ENCODE measurements around the gene PLEKHG4. TPM values are rescaled to one million over a fixed set of nuclear protein-coding genes. Genes with fewer than 3 reads are reported as not detected.

PLEKHG4 gene
- total and polyA plus RNA-seq, 4 donors: 5.5 to 10.9 (median 6.1) TPM

DNA sequence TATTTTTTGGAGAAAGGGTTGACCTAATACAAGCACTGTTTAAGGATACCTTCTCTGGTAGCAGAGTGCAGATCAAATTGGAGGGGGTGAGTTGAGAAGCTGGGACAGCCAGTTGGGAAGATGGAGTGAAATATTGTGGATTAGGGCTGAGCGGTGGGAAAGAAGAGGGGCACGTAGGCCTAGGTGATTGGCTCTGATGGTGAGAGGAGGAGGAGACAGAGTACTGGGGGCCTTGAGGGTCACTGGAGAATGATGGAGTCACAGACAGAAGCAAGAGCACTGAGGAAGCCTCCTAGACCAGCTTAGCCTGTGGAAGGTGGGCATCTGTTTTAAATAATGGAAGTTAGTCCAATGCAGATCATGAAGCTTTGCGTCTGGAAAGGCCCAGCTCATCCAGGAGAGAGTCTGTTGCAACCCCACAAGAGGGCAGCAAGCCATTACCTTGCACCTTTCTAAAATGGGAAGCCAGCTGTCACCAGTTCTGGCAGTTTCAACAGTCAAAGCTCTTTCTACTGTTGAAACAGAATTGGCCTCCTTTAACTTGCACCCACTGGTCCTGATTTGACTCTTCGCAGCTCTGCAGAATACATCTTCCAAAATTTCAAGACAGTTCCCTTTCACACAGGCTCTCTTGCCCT is 18.8 kb upstream of the PLEKHG4 start:
- Histone ChIP-seq H3K36me3 (ENCODE audit: control insufficient read depth, insufficient read depth, low read length) (peaks cover 22% of the 10 kb centered on the region), H3K27me3 (ENCODE audit: control insufficient read depth, insufficient read depth, low read length) (no peaks in the 10 kb centered on the region), H3K4me1 (ENCODE audit: control insufficient read depth, insufficient read depth, low read length) (no peaks in the 10 kb centered on the region), H3K9me3 (ENCODE audit: control insufficient read depth, insufficient read depth, low read length) (no peaks in the 10 kb centered on the region), H3K27ac (ENCODE audit: low read depth, low read length) (no peak overlapping the region), H3K4me3 (ENCODE audit: low read depth, low read length) (no peak overlapping the region)
- 84% methylated on average over 4 of the region's 4 CpGs for WGBS (ENCODE audit: insufficient coverage)
- peak in 2 of 6 donors; percentile 50 to 67 for DNase-seq (ENCODE audit: low read depth in 4 of 6, low spot score in 6 of 6)

DNA sequence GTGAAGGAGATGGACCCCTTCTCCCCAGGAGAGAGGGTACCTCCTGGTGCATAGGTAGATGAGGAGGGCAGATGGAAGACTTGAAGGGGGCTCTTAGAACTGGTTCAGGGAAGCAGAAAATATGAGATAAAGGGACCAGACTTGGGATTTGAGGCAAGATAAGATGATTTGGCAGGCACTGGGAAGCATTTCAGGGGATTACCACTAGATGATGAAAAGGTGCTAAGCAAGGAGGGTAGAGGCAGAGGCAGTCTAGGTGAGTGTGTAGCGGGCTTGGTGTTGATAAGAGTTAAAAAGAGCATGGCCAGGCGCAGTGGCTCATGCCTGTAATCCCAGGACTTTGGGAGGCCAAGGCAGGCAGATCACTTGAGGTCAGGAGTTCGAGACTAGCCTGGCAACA is 16.1 kb upstream of the PLEKHG4 start:
- 91% methylated on average over 3 of the region's 3 CpGs for WGBS (ENCODE audit: insufficient coverage)
- no peak for DNase-seq (ENCODE audit: low read depth in 4 of 6, low spot score in 6 of 6)
- Histone ChIP-seq H3K27ac (ENCODE audit: low read depth, low read length) (no peak overlapping the region), H3K4me3 (ENCODE audit: low read depth, low read length) (no peak overlapping the region), H3K27me3 (ENCODE audit: control insufficient read depth, insufficient read depth, low read length) (no peaks in the 10 kb centered on the region), H3K36me3 (ENCODE audit: control insufficient read depth, insufficient read depth, low read length) (peaks cover 4% of the 10 kb centered on the region), H3K9me3 (ENCODE audit: control insufficient read depth, insufficient read depth, low read length) (no peaks in the 10 kb centered on the region), H3K4me1 (ENCODE audit: control insufficient read depth, insufficient read depth, low read length) (no peaks in the 10 kb centered on the region)

DNA sequence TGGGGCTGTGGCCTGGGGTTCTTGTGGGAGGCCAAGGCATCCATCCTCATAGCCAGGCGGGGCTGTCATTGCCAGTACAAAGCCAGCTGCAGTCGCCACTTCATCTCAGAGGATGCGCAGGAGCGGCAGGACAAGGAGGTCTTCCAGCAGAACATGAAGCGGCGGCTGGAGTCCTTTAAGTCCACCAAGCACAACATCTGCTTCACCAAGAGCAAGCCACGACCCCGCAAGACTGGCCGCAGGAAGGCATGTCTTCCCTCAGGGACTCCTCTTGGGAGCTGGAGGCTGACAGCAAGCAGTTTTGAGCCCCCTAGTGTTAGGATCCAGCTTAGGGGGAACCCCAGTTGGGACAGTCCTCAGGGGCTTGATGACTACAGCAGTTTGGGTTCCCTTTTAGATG is 15.1 kb upstream of the PLEKHG4 start:
- Histone ChIP-seq H3K4me1 (ENCODE audit: control insufficient read depth, insufficient read depth, low read length) (no peaks in the 10 kb centered on the region), H3K27ac (ENCODE audit: low read depth, low read length) (no peak overlapping the region), H3K9me3 (ENCODE audit: control insufficient read depth, insufficient read depth, low read length) (no peaks in the 10 kb centered on the region), H3K4me3 (ENCODE audit: low read depth, low read length) (no peak overlapping the region), H3K36me3 (ENCODE audit: control insufficient read depth, insufficient read depth, low read length) (peaks cover 4% of the 10 kb centered on the region), H3K27me3 (ENCODE audit: control insufficient read depth, insufficient read depth, low read length) (no peaks in the 10 kb centered on the region)
- no peak for DNase-seq (ENCODE audit: low read depth in 4 of 6, low spot score in 6 of 6)
- WGBS (ENCODE audit: insufficient coverage): 83% methylated on average over 9 of the region's 9 CpGs

DNA sequence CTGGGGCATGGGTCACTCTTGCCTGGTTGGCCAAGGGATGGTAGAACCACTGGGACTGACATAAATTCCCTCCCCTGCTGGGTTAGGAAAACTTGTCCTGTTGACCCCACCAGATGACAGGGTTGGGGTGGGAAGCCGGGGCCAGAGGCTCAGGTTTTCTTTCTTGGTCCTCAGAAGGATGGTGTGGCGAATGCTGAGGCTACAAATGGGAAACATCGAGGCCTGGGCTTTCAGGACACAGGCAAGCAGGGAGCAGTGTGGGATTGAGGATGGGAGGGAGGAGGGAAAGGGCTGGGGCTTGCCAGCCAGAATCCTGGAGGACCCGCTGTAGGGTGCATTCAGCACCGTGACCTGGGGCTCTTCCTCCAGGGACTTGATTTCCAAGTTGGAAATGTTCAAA is 14.5 kb upstream of the PLEKHG4 start:
- H3K27me3 ChIP-seq (ENCODE audit: control insufficient read depth, insufficient read depth, low read length): no peaks in the 10 kb centered on the region
- WGBS (ENCODE audit: insufficient coverage): 90% methylated on average over 5 of the region's 5 CpGs
- H3K27ac ChIP-seq (ENCODE audit: low read depth, low read length): no peak overlapping the region
- H3K4me1 ChIP-seq (ENCODE audit: control insufficient read depth, insufficient read depth, low read length): no peaks in the 10 kb centered on the region
- no peak for DNase-seq (ENCODE audit: low read depth in 4 of 6, low spot score in 6 of 6)
- H3K4me3 ChIP-seq (ENCODE audit: low read depth, low read length): no peak overlapping the region
- no peaks in the 10 kb centered on the region for H3K9me3 ChIP-seq (ENCODE audit: control insufficient read depth, insufficient read depth, low read length)
- H3K36me3 ChIP-seq (ENCODE audit: control insufficient read depth, insufficient read depth, low read length): no peaks in the 10 kb centered on the region

DNA sequence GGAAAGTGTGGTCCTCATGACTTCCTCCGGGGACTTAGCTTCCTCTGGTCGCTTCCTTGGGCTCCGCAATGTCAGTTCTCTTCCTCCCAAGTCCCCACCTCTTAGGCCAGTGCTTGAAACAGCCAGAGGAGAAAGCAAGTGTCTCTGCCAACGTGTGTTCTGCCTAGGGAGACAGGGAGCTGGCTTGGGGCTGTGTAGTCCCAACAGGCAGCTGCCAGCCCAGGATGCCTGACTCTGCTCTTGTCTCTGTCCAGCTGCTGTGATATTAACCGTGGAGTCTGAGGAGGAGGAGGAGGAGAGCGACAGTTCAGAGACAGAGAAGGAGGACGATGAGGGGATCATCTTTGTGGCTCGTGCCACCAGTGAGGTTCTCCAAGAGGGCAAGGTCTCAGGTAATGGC is 13.5 kb upstream of the PLEKHG4 start:
- Histone ChIP-seq H3K27ac (ENCODE audit: low read depth, low read length) (no peak overlapping the region), H3K4me3 (ENCODE audit: low read depth, low read length) (no peak overlapping the region), H3K9me3 (ENCODE audit: control insufficient read depth, insufficient read depth, low read length) (no peaks in the 10 kb centered on the region), H3K27me3 (ENCODE audit: control insufficient read depth, insufficient read depth, low read length) (no peaks in the 10 kb centered on the region), H3K36me3 (ENCODE audit: control insufficient read depth, insufficient read depth, low read length) (peaks cover 2% of the 10 kb centered on the region), H3K4me1 (ENCODE audit: control insufficient read depth, insufficient read depth, low read length) (no peaks in the 10 kb centered on the region)
- no peak for DNase-seq (ENCODE audit: low read depth in 4 of 6, low spot score in 6 of 6)
- 80% methylated on average over 4 of the region's 8 CpGs for WGBS (ENCODE audit: insufficient coverage)

DNA sequence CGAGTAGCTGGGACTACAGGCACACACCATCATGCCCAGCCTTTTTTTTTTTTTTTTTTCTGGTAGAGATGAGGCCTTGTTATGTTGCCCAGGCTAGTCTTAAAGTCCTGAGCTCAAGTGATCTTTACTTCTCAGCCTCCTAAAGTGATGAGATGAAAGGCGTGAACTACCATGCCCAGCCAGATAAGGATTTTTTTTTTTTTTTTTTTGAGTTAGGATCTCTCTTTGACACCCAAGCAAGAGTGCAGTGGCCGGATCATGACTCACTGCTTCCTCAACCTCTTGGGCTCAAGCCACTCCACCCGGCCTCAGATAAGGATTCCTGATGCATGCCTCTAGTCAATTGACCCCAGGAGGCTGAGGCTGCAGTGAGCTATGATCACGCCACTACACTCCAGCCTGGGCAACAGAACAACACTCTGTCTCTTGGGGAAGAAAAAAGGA is 11.2 kb upstream of the PLEKHG4 start:
- Histone ChIP-seq H3K4me1 (ENCODE audit: control insufficient read depth, insufficient read depth, low read length) (no peaks in the 10 kb centered on the region), H3K36me3 (ENCODE audit: control insufficient read depth, insufficient read depth, low read length) (peaks cover 11% of the 10 kb centered on the region), H3K4me3 (ENCODE audit: low read depth, low read length) (no peak overlapping the region), H3K27me3 (ENCODE audit: control insufficient read depth, insufficient read depth, low read length) (no peaks in the 10 kb centered on the region), H3K9me3 (ENCODE audit: control insufficient read depth, insufficient read depth, low read length) (no peaks in the 10 kb centered on the region), H3K27ac (ENCODE audit: low read depth, low read length) (no peak overlapping the region)
- no peak for DNase-seq (ENCODE audit: low read depth in 4 of 6, low spot score in 6 of 6)
- WGBS (ENCODE audit: insufficient coverage): no CpG with 5 or more reads among the region's 5 CpGs

DNA sequence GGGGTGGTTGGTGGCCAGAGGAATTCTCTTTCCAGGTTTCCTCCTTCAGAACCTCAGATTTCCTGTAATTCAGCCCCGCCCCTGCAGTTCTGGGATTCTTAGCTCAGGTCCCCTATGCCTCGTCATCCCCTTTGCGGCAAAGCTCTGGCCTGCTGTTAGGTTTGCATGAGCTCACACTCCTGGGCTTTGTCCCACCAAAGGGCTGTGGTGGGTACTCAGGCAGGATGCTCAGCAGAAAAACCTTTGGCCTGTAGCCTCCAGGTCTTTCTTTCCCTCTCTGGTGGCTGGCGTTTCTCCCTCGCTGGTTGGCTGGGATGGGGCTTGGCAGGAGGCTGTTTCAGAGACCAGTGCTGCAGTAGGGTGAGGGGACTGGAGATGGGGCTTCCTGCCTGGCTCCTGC is 9.6 kb upstream of the PLEKHG4 start:
- WGBS (ENCODE audit: insufficient coverage): 49% methylated on average over 3 of the region's 5 CpGs
- Histone ChIP-seq H3K9me3 (ENCODE audit: control insufficient read depth, insufficient read depth, low read length) (no peaks in the 10 kb centered on the region), H3K4me1 (ENCODE audit: control insufficient read depth, insufficient read depth, low read length) (no peaks in the 10 kb centered on the region)

DNA sequence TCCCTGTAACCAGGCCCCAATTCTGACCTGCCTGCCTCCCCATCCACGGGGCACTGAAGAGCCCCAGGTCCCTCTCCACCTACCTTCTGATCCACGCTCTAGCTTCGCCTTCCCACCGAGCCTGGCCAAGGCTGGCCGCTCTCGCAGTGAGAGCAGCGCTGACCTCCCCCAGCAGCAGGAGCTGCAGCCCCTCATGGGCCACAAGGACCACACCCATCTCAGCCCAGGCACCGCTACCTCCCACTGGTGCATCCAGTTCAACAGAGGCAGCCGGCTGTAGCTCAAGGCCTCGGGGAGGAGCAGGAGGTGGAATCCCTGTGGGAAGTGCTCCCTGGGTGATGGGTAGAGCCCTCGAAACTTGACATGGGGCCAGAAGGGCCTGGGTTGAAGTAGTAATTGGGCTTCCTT is 8.4 kb upstream of the PLEKHG4 start:
- H3K4me1 ChIP-seq (ENCODE audit: control insufficient read depth, insufficient read depth, low read length): no peaks in the 10 kb centered on the region

More for the DNA sequence above, 9.6 kb upstream of the PLEKHG4 start:
- Histone ChIP-seq H3K36me3 (ENCODE audit: control insufficient read depth, insufficient read depth, low read length) (peaks cover 11% of the 10 kb centered on the region), H3K27me3 (ENCODE audit: control insufficient read depth, insufficient read depth, low read length) (no peaks in the 10 kb centered on the region), H3K27ac (ENCODE audit: low read depth, low read length) (no peak overlapping the region), H3K4me3 (ENCODE audit: low read depth, low read length) (no peak overlapping the region)
- DNase-seq (ENCODE audit: low read depth in 4 of 6, low spot score in 6 of 6): no peak

DNA sequence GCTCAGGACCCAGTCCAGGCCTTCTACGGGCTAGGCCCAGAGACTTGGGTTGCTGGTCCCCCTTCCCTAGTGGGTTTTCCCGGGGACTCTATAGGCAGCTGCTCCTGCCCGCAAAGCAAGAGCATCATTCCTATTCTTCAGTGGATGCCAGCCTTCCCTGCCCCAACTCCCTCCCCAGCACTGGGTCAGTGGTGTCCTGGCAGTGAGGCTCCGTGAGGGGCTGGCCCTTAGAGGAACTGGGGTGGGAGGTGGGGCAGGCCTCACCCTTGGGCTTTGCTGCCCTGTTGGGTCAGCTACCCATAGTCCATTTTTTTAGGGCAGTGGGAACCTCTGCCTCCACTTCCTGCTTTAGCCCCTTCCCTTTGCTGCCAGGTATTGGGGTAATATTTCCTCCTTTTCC is 7.9 kb upstream of the PLEKHG4 start:
- H3K4me3 ChIP-seq (ENCODE audit: low read depth, low read length): no peak overlapping the region
- no peak for DNase-seq (ENCODE audit: low read depth in 4 of 6, low spot score in 6 of 6)
- WGBS (ENCODE audit: insufficient coverage): 82% methylated on average over 3 of the region's 4 CpGs
- H3K27me3 ChIP-seq (ENCODE audit: control insufficient read depth, insufficient read depth, low read length): no peaks in the 10 kb centered on the region
- H3K27ac ChIP-seq (ENCODE audit: low read depth, low read length): no peak overlapping the region
- no peaks in the 10 kb centered on the region for H3K9me3 ChIP-seq (ENCODE audit: control insufficient read depth, insufficient read depth, low read length)
- H3K36me3 ChIP-seq (ENCODE audit: control insufficient read depth, insufficient read depth, low read length): peaks cover 11% of the 10 kb centered on the region
- H3K4me1 ChIP-seq (ENCODE audit: control insufficient read depth, insufficient read depth, low read length): no peaks in the 10 kb centered on the region

More for the DNA sequence above, 8.4 kb upstream of the PLEKHG4 start:
- no peak overlapping the region for H3K27ac ChIP-seq (ENCODE audit: low read depth, low read length)
- H3K4me3 ChIP-seq (ENCODE audit: low read depth, low read length): no peak overlapping the region
- H3K9me3 ChIP-seq (ENCODE audit: control insufficient read depth, insufficient read depth, low read length): no peaks in the 10 kb centered on the region
- H3K27me3 ChIP-seq (ENCODE audit: control insufficient read depth, insufficient read depth, low read length): no peaks in the 10 kb centered on the region
- DNase-seq (ENCODE audit: low read depth in 4 of 6, low spot score in 6 of 6): no peak
- WGBS (ENCODE audit: insufficient coverage): 88% methylated on average over 9 of the region's 11 CpGs
- H3K36me3 ChIP-seq (ENCODE audit: control insufficient read depth, insufficient read depth, low read length): peaks cover 11% of the 10 kb centered on the region

DNA sequence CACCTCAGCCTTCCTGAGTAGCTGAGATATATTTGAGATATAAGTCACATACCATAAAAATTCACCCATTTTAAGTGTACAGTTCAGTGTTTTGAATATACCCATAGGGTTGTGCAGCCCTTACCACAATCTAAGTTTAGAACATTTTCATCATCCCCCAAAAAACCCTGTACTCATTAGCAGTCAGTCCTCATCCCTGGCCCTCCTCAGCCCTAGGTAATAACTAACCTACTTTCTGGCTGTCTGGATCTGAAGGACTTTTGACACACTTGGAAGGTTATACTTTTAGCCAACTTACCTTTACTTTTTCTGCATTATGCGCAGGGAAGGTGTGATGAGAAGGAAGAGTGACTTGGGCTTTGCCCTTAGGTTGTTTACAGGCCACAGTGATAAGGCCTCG is 4.0 kb upstream of the PLEKHG4 start:
- DNase-seq (ENCODE audit: low read depth in 4 of 6, low spot score in 6 of 6): no peak
- H3K27ac ChIP-seq (ENCODE audit: low read depth, low read length): no peak overlapping the region
- peaks cover 11% of the 10 kb centered on the region for H3K36me3 ChIP-seq (ENCODE audit: control insufficient read depth, insufficient read depth, low read length)
- WGBS (ENCODE audit: insufficient coverage): no CpG with 5 or more reads among the region's 2 CpGs
- peaks cover 7% of the 10 kb centered on the region for H3K4me1 ChIP-seq (ENCODE audit: control insufficient read depth, insufficient read depth, low read length)
- H3K4me3 ChIP-seq (ENCODE audit: low read depth, low read length): no peak overlapping the region
- H3K9me3 ChIP-seq (ENCODE audit: control insufficient read depth, insufficient read depth, low read length): no peaks in the 10 kb centered on the region
- peaks cover 5% of the 10 kb centered on the region for H3K27me3 ChIP-seq (ENCODE audit: control insufficient read depth, insufficient read depth, low read length)
